K562 (cell line): Measurements from ENCODE around the gene NAT9.

Experiments
- BRF1 ChIP-seq: IDR thresholded peaks from 3 replicates; pipeline ENCODE4 v1.6.1; 2011; ENCODE audit warnings: borderline replicate concordance, mild to moderate bottlenecking; ENCODE audit not compliant: insufficient read length; ENCODE audit errors: extremely low read depth
- MEIS2 ChIP-seq: fragments of 450-650 bp; IDR thresholded peaks from 2 replicates; pipeline ENCODE4 v1.6.1; 2014; ENCODE audit warnings: mild to moderate bottlenecking; ENCODE audit not compliant: partially characterized antibody
- POLR2A ChIP-seq: fragments of 450-650 bp; conservative IDR thresholded peaks from 2 replicates; pipeline ENCODE4 v1.6.1; 2016
- TCF7L2 ChIP-seq: fragments of 150-350 bp; IDR thresholded peaks from 2 replicates; pipeline ENCODE4 v1.6.1; 2016; ENCODE audit warnings: low read depth, mild to moderate bottlenecking, low read length, moderate library complexity
- ZNF146 ChIP-seq: IDR thresholded peaks from one replicate; pipeline ENCODE4 v1.6.1; 2018; ENCODE audit warnings: missing compliant biosample characterization; ENCODE audit not compliant: unreplicated experiment
- TF ChIP-seq, protein P1 (sequence below): fragments of 450-650 bp; IDR thresholded peaks from 2 replicates; pipeline ENCODE4 v1.6.1; 2014; ENCODE audit warnings: low read depth, mild to moderate bottlenecking, moderate library complexity, borderline replicate concordance
- TF ChIP-seq, protein P2 (sequence below): sonication (generic); formaldehyde crosslinking; IDR thresholded peaks from 2 replicates; pipeline ENCODE4 v1.8.0; 2022; ENCODE audit warnings: missing genetic modification reagents, mild to moderate bottlenecking, borderline replicate concordance

DNA sequence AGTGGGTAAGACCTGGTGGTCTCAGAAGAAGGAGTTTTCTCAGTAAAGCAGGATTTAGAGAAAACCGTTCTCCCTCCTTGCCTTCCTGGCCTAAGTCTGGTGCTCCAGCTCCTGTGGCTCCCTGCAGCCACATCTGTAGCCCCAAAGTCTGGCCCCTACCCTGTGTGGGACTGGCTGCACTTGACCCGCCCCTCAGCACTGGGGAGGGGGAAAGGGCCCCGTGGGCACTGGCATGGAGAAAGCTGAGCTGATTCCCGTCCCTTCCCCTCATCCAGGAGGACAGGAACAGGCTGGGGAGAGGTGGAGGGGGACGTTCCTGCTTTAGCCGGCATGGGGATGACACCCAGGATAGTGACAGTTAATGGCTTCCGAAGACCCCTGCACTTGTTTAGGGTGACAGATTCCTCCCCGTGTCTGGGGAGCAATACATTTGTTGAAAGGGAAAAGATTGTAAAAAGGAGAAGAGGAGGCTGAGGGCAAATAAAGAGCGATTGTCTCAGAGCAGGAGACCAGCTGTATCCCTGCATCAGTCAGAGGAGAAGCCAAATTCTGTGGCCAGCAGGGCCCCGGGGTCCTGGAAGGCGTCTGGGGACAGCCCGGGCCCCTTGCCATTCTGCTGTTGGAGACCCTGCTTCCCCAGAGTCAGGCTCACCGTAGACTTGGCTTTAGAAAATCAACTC is 45.6 kb upstream of the NAT9 start:
- TF ChIP-seq MEIS2 (no peak), POLR2A (no peak), BRF1 (no peak), TCF7L2 (no peak), ZNF146 (CRISPR knock-in tag) (no peak)
- TF ChIP-seq, protein P1, sequence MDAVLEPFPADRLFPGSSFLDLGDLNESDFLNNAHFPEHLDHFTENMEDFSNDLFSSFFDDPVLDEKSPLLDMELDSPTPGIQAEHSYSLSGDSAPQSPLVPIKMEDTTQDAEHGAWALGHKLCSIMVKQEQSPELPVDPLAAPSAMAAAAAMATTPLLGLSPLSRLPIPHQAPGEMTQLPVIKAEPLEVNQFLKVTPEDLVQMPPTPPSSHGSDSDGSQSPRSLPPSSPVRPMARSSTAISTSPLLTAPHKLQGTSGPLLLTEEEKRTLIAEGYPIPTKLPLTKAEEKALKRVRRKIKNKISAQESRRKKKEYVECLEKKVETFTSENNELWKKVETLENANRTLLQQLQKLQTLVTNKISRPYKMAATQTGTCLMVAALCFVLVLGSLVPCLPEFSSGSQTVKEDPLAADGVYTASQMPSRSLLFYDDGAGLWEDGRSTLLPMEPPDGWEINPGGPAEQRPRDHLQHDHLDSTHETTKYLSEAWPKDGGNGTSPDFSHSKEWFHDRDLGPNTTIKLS = no peak
- TF ChIP-seq, protein P2, sequence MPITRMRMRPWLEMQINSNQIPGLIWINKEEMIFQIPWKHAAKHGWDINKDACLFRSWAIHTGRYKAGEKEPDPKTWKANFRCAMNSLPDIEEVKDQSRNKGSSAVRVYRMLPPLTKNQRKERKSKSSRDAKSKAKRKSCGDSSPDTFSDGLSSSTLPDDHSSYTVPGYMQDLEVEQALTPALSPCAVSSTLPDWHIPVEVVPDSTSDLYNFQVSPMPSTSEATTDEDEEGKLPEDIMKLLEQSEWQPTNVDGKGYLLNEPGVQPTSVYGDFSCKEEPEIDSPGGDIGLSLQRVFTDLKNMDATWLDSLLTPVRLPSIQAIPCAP (CRISPR knock-in tag) = no peak
